Astrocyte (in vitro differentiated cells and primary cell): ENCODE data around the gene PRKD3. TPM values are rescaled to one million over a fixed set of nuclear protein-coding genes. Genes with fewer than 3 reads are reported as not detected.

Experiments
- DNase-seq: peaks from one replicate; pipeline ENCODE4 v3.0.0-alpha.2; 2010; ENCODE audit warnings: low read depth
- FAIRE-seq: peaks from 2 replicates; lab custom pipeline; 2011; peaks lifted over from hg19 to GRCh38; lab: Jason Lieb, UNC
- H2AFZ ChIP-seq: 2 replicates; pipeline ENCODE4 v1.6.0; 2012; ENCODE audit warnings: low read depth, low read length, inconsistent platforms
- H3K27ac ChIP-seq: 2 replicates; pipeline ENCODE4 v1.5.1; 2011; ENCODE audit warnings: low read depth, low read length, inconsistent platforms
- H3K27me3 ChIP-seq: 2 replicates; pipeline ENCODE4 v1.6.0; 2011; ENCODE audit warnings: low read length, inconsistent platforms; ENCODE audit not compliant: insufficient read depth
- H3K36me3 ChIP-seq: 2 replicates; pipeline ENCODE4 v1.5.1; 2011; ENCODE audit warnings: low read length, inconsistent platforms; ENCODE audit not compliant: insufficient read depth
- H3K4me1 ChIP-seq: 2 replicates; pipeline ENCODE4 v1.5.1; 2011; ENCODE audit warnings: low read length, inconsistent platforms; ENCODE audit not compliant: insufficient read depth
- H3K4me2 ChIP-seq: 2 replicates; pipeline ENCODE4 v1.6.0; 2012; ENCODE audit warnings: low read length, inconsistent platforms
- H3K4me3 ChIP-seq: 2 replicates; pipeline ENCODE4 v1.5.1; 2011; ENCODE audit warnings: low read depth, mild to moderate bottlenecking, low read length, inconsistent platforms; ENCODE audit not compliant: insufficient read depth
- H3K79me2 ChIP-seq: 2 replicates; pipeline ENCODE4 v1.6.0; 2012; ENCODE audit warnings: mild to moderate bottlenecking, low read length, inconsistent platforms; ENCODE audit not compliant: insufficient read depth
- H3K9ac ChIP-seq: 2 replicates; pipeline ENCODE4 v1.6.0; 2012; ENCODE audit warnings: mild to moderate bottlenecking, low read length, inconsistent platforms
- H3K9me3 ChIP-seq: 2 replicates; pipeline ENCODE4 v1.5.1; 2012; ENCODE audit warnings: low read depth, mild to moderate bottlenecking, low read length, inconsistent platforms; ENCODE audit not compliant: insufficient read depth
- H4K20me1 ChIP-seq: 2 replicates; pipeline ENCODE4 v1.6.0; 2012; ENCODE audit warnings: low read length, inconsistent platforms; ENCODE audit not compliant: insufficient read depth
- H3K27ac Mint-ChIP-seq: one replicate; pipeline ENCODE4 v1.8.0; 2021; ENCODE audit warnings: mild to moderate bottlenecking, mixed read lengths; ENCODE audit not compliant: unreplicated experiment
- H3K27me3 Mint-ChIP-seq: one replicate; pipeline ENCODE4 v1.8.0; 2021; ENCODE audit warnings: low read depth, mixed read lengths; ENCODE audit not compliant: unreplicated experiment
- H3K36me3 Mint-ChIP-seq: one replicate; pipeline ENCODE4 v1.8.0; 2021; ENCODE audit warnings: low read depth, mixed read lengths; ENCODE audit not compliant: unreplicated experiment
- H3K4me1 Mint-ChIP-seq: one replicate; pipeline ENCODE4 v1.8.0; 2021; ENCODE audit warnings: low read depth, mixed read lengths; ENCODE audit not compliant: unreplicated experiment
- H3K4me3 Mint-ChIP-seq: one replicate; pipeline ENCODE4 v1.8.0; 2021; ENCODE audit warnings: mild to moderate bottlenecking, moderate library complexity, mixed read lengths; ENCODE audit not compliant: unreplicated experiment
- H3K9me3 Mint-ChIP-seq: one replicate; pipeline ENCODE4 v1.8.0; 2021; ENCODE audit warnings: mild to moderate bottlenecking, mixed read lengths; ENCODE audit not compliant: unreplicated experiment
- CTCF ChIP-seq: IDR thresholded peaks from 2 replicates; pipeline ENCODE4 v1.5.1; 2011; ENCODE audit warnings: low read depth, mild to moderate bottlenecking, inconsistent platforms, low read length, moderate library complexity; ENCODE audit not compliant: insufficient read depth
- EZH2 ChIP-seq: IDR thresholded peaks from 2 replicates; pipeline ENCODE4 v1.6.1; 2012; ENCODE audit warnings: mild to moderate bottlenecking, low read length, inconsistent platforms; ENCODE audit not compliant: insufficient read depth
- total RNA-seq: library from RNA; stranded (reverse); gene quantifications from 2 replicates; pipeline ENCODE4 v1.2.1, GENCODE V29; 2021

PRKD3 gene
- total RNA-seq, 1 donor from 2014 or later, result 42.5 TPM

GRCh38 chr2:37319754-37320609, 4.7 kb downstream of the PRKD3 start:
- no peaks in the 10 kb centered on the region for H3K9me3 Mint-ChIP-seq
- H3K79me2 ChIP-seq, result peaks cover 92% of the 10 kb centered on the region

DNA sequence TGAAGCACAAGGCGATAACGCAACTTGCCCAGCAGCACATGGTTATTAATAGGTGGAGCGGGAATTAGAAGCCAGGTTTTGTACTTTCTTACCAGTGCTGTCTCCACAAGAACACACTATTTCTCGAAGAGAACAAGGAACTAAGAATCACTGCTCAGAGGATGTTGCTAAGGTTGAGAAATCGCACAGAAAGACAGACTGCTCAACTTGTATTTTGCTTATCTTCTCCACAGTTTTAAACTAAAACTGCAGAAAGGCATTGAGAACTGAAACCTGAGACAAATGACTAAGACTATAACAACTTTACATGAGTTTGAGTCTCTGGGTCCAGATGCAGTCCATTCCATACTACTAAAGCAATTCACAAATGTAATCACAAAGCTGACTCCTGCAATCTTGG, 6.2 kb downstream of the PRKD3 start:
- no peak overlapping the region for H3K27ac ChIP-seq
- DNase-seq (peak; percentile 65), FAIRE-seq (no peak)
- peak overlapping the region; percentile 1 for H3K27ac Mint-ChIP-seq
- peaks cover 99% of the 10 kb centered on the region for H3K79me2 ChIP-seq
- peak overlapping the region; percentile 11 for H3K4me2 ChIP-seq
- peaks cover 10% of the 10 kb centered on the region for H3K4me1 ChIP-seq
- H3K9me3 ChIP-seq, result no peaks in the 10 kb centered on the region
- no peak overlapping the region for H3K9ac ChIP-seq
- peaks cover 35% of the 10 kb centered on the region for H3K4me1 Mint-ChIP-seq
- peaks cover 57% of the 10 kb centered on the region for H4K20me1 ChIP-seq
- no peak overlapping the region for H2AFZ ChIP-seq
- no peak overlapping the region for H3K4me3 Mint-ChIP-seq
- H3K27me3 Mint-ChIP-seq, result no peaks in the 10 kb centered on the region
- no peak overlapping the region for H3K4me3 ChIP-seq
- peaks cover 3% of the 10 kb centered on the region for H3K36me3 ChIP-seq
- H3K9me3 Mint-ChIP-seq, result no peaks in the 10 kb centered on the region
- TF ChIP-seq CTCF (no peak), EZH2 (no peak)
- H3K27me3 ChIP-seq, result no peaks in the 10 kb centered on the region
- H3K36me3 Mint-ChIP-seq, result peaks cover 4% of the 10 kb centered on the region

More at GRCh38 chr2:37319754-37320609, 4.7 kb downstream of the PRKD3 start:
- H4K20me1 ChIP-seq, result peaks cover 56% of the 10 kb centered on the region
- H3K27me3 ChIP-seq, result no peaks in the 10 kb centered on the region
- no peak overlapping the region for H2AFZ ChIP-seq
- peaks cover 4% of the 10 kb centered on the region for H3K36me3 Mint-ChIP-seq
- no peaks in the 10 kb centered on the region for H3K9me3 ChIP-seq
- no peaks in the 10 kb centered on the region for H3K27me3 Mint-ChIP-seq
- peaks cover 3% of the 10 kb centered on the region for H3K36me3 ChIP-seq
- H3K27ac Mint-ChIP-seq, result no peak overlapping the region
- no peak overlapping the region for H3K9ac ChIP-seq
- FAIRE-seq (no peak), DNase-seq (no peak)
- no peak overlapping the region for H3K4me3 ChIP-seq
- H3K4me3 Mint-ChIP-seq, result no peak overlapping the region
- no peak overlapping the region for H3K4me2 ChIP-seq
- TF ChIP-seq CTCF, result no peak
- peaks cover 10% of the 10 kb centered on the region for H3K4me1 ChIP-seq
- H3K4me1 Mint-ChIP-seq, result peaks cover 39% of the 10 kb centered on the region
- no peak overlapping the region for H3K27ac ChIP-seq

DNA sequence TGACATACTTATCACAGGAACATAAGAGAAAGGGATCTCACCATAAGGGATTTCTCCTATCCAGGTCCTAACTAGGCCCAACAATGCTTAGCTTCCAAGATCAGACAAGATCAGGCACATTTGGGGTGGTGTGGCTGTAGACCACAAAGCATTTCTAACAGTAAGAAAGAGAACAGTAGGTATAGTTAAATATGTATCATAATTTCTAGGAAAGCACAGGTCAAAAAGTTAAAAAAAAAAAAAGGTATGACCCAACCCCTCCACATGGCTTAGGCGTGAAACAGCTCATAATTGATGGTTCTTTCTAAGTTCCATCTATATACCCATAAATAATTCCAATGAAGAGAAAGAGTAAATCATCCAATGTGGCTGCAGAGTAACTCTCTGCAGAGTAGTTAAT, 6.9 kb downstream of the PRKD3 start:
- H3K27me3 ChIP-seq, result no peaks in the 10 kb centered on the region
- FAIRE-seq (no peak), DNase-seq (no peak)
- H3K27ac ChIP-seq, result no peak overlapping the region
- H2AFZ ChIP-seq, result no peak overlapping the region
- H3K4me3 ChIP-seq, result no peak overlapping the region
- H3K9ac ChIP-seq, result no peak overlapping the region
- peak overlapping the region; percentile 73 for H3K27ac Mint-ChIP-seq
- H3K4me2 ChIP-seq, result no peak overlapping the region
- H3K4me1 ChIP-seq, result peaks cover 7% of the 10 kb centered on the region
- no peaks in the 10 kb centered on the region for H3K9me3 Mint-ChIP-seq
- peaks cover 99% of the 10 kb centered on the region for H3K79me2 ChIP-seq
- H3K4me3 Mint-ChIP-seq, result no peak overlapping the region
- H3K27me3 Mint-ChIP-seq, result no peaks in the 10 kb centered on the region
- no peaks in the 10 kb centered on the region for H3K9me3 ChIP-seq
- peaks cover 31% of the 10 kb centered on the region for H3K4me1 Mint-ChIP-seq
- TF ChIP-seq CTCF (no peak), EZH2 (no peak)
- peaks cover 4% of the 10 kb centered on the region for H3K36me3 Mint-ChIP-seq
- peaks cover 3% of the 10 kb centered on the region for H3K36me3 ChIP-seq
- H4K20me1 ChIP-seq, result peaks cover 60% of the 10 kb centered on the region
